HG03575 (cell line): ENCODE results near the gene ST8SIA2.

Source experiments
- ATAC-seq: cut with Tn5 transposase; IDR thresholded peaks from one replicate; pipeline ENCODE4 v1.9.1; 2021; ENCODE audit not compliant: unreplicated experiment, insufficient number of reproducible peaks, low FRiP score; ENCODE audit errors: extremely low read depth

ST8SIA2 gene, protein sequence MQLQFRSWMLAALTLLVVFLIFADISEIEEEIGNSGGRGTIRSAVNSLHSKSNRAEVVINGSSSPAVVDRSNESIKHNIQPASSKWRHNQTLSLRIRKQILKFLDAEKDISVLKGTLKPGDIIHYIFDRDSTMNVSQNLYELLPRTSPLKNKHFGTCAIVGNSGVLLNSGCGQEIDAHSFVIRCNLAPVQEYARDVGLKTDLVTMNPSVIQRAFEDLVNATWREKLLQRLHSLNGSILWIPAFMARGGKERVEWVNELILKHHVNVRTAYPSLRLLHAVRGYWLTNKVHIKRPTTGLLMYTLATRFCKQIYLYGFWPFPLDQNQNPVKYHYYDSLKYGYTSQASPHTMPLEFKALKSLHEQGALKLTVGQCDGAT

DNA sequence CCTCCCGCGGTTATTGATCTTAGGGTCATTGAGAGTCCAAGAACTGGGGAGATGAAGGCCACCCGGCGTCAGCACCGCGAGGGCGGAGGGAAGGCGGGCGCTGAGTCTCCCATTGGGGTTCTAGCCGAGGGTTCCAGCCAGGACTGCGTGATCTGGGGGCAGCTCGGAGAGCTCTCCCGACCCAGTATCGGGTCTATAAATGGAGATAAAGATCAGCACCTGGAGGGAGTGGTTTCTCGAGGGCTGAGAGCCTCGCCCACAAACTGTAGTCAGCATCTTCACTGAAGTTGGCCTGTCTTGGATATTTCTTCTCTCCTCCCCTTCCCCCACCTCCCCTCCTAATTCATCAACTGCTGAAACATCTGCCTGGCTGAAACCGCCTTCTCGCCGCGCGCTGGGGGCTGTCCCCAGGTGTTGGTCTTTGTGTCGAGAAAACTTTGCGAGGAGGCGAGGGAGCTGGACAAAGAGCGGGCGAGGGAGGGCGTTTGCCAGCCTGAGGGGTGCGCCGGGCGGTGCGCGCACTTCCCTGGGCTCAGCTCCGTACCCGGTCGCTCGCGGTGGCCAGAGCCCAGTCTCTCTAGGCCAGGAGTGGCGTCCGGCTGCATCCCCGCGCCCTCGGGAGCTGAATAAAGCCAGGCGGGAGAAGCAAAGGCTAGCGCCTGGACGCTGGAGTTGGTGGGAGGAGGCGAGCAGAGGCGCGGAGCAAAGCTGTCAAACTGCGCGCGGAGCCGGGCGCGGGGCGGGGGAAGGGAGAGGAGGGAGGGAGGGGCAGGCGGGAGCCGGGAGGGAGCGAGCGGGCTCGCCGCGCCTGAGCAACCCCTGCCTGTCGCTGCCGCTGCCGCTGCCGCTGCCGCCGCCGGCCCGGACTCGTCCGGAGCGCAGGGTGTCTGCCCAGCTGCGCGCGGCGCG lies at the start of gene ST8SIA2:
Gene ST8SIA2, plus strand, starts transcription at position 811 of the 909 bp plus-strand sequence. CDS start 184 bp downstream, outside the sequence.
- no peak for ATAC-seq

DNA sequence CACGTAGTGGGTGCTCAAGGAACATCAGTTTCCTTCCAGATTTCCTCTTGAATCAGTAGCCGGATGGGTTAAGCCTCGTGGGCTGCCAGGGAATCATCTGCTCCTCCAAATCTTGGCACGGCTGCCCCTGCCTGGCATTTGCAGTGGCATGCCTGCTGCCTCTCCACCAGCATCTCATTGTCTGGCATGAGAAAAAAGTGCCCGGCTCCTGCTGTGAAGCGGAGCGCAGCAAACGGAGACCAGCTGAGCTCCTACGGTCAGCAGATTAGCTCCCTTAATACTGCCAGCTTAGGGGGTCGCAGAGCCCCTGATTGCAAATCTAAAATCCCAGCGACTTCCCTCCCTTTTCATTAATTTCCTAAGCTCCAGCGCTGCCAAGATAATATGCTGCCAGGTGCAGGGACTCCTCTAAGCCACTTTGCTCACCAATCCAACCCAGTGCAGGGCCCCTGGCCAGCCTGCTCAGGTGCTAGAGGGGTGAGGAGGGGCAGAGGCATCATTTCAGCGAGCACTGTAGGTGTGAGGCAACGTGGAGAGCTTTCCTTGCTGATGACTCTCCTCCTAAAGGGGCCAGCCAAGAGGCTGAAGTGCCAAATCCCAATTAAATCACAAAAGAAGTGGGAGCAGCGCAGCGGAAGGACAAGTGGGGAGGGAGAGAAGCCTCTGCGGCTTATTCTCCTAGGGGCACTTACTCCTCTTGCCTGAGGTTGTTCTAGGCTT lies 49.6 kb upstream of the ST8SIA2 start:
- ATAC-seq: no peak

DNA sequence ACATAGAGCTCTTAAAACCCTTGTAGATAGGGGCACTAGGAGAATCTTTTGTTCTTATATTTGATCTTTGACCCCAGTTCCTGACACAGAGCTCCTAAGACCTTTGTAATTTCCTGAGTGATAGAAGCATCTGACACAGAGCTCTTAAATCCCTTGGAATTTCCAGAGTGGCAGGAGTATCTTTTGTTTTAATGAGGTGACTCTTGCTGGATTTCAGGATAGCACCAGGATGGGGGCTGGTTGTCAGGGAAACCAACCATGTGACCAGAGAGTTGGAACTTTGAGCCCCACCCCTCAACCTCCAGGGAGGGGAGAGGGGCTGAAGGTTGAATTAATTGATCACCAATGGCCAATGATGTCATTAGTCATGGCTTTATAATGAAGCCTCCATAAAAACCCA lies 47.6 kb upstream of the ST8SIA2 start:
- no peak for ATAC-seq

DNA sequence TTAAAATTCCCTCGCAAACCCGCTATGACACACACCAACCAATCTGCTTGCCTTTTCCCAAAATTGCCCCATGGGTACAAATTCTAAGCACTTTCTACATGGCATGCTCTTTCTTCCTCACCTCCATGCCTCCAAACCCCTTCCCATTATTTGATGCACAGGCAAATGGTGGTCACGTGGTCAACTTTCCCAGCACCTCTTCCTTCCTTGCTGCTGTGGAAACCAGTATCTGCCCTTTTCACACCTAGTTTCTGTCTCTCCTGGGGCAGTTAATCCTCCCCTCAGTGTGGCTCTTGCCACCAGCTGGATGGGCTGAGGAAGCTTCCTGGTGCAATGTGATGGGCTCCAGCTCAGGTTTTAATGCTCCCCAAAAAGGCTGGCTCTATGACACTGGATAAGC lies 38.4 kb upstream of the ST8SIA2 start:
- no peak for ATAC-seq

DNA sequence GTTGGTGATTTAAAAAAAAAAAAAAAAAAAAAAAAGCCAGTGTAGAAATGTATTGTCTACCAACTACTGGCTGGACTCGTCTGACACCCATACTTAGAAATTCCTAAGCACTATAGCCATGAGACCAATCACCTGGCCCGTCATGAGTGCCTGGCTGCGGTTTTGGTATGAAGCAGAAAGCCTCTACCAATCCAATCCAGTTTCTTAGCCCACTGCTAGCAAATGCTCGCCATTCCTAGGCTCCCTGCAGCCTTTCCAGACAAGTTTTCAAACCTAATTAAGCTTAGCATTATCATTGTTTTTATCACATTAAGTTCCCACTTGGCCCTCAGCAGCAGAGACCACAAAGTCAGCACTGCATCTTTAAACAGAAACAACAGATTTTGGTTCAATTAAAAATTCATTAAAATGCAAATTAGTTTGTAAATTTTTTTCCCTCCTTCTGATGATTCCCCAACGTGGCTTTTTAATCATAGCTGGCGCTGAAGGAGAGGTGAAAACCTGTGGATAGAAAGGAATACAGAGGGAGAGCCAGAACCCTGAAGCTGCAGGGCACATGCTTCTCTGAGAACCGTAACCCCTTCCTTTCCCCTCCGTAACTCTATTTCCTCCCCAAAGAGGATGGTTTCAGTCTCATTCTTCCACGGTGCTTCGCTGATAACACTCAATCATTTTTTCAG lies 32.2 kb upstream of the ST8SIA2 start:
- no peak for ATAC-seq

DNA sequence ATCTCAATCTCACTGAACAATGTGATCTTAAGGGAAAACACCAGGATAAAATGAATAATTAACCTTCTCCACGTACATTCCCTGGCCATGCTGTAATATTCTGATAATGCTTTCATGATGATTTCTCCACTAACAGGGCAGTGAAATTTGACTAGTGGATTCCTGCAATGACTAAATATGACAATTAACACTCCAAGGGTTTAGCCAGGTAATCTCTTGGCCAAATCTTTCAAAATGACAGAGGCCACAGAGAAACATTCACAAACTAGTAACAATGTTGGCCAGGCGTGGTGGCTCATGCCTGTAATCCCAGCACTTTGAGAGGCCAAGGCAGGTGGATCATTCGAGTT lies 31.7 kb upstream of the ST8SIA2 start:
- ATAC-seq: no peak

DNA sequence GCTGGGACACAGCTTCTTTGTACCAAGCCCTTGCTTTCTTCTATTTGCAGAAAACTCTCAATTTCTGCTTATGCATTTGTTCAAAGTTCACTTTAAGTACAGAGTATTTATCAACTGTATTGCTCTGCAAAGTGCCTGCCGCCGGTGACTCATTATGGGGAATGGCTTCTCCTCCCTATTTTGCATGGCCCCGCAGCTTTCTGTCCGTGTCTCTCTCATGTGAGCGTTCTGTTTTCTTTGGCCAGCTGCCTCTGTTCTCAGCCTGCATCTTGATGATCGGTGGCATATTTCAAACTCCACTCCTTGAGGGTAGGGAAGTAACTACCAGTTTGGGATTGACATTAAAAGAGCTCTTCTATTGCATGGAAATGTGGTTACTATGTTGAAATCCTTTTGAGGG lies 28.6 kb upstream of the ST8SIA2 start:
- no peak for ATAC-seq

DNA sequence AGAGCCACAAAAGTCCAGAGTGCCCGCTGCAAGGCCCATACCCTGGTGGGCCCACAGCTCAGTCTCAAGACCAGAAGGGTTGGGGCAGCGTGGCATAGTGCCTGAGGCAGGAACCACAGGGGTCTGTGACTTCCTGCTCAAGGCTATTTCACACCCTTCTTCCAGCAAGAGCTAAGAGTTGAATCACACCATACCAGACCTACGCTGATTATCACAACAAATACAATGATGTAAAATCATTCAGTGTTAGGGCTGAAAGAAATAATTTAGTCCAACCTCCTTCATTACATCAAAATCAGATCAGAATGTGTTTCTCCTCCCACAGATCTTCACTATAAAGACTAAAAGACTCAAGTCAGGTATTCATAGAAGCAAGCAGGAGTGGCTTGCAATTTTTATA lies 27.8 kb upstream of the ST8SIA2 start:
- no peak for ATAC-seq

DNA sequence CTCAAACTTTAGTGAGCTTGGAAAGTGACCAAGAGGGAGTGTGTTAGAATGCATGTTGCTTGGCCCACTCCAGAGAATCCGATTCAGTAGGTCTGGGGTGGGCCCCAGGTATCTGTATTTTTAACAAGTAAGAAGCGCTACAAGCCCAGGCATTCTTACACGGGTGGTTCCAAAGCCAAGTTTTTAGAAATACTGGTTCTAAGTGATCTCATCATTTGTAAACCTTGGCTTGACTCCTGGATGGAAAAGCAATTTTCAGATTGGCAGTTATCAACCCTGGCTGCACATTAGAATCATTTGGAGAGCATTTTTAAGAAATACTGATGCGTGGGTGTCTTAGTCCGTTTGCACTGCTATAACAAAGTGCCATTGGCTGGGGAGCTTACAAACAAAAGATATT lies 27.3 kb upstream of the ST8SIA2 start:
- ATAC-seq: no peak

DNA sequence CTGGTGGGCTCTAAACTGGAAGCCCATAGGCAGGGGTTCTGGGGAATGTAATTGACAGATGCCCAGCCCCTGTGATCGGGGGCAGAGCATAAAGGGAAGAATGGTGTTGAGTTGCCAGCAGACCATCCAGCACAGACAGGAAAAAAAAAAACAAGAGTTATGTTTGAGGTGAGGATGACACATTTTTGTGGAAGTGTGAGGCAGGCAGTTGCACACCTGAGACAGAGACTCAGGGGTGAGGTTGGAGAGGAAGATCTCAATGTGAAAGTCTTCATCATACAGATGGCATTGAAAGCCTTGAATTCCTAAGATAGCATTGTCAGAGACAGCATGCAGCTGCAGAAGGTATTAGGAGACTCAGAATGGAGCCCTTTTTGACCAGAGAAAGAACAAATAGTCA lies 18.6 kb upstream of the ST8SIA2 start:
- ATAC-seq: no peak

DNA sequence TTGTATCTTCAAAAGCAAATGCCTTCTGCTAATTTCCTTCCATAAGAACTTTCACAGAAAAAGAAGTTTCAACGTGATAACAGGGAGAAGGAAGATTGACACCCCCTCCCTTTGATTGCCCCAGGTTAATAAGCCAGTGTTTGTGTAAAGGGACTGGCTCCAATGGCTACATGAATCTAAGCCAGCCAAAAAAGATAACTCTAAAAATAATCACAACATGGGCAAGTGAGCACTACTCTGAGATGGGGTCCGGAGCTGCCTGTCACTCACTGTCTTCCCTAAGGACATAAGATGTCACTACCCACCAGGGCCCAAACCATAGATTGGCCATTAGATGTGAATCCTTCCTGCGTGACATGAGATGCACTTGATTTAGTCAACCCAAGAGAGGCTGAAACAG lies 17.6 kb upstream of the ST8SIA2 start:
- no peak for ATAC-seq

DNA sequence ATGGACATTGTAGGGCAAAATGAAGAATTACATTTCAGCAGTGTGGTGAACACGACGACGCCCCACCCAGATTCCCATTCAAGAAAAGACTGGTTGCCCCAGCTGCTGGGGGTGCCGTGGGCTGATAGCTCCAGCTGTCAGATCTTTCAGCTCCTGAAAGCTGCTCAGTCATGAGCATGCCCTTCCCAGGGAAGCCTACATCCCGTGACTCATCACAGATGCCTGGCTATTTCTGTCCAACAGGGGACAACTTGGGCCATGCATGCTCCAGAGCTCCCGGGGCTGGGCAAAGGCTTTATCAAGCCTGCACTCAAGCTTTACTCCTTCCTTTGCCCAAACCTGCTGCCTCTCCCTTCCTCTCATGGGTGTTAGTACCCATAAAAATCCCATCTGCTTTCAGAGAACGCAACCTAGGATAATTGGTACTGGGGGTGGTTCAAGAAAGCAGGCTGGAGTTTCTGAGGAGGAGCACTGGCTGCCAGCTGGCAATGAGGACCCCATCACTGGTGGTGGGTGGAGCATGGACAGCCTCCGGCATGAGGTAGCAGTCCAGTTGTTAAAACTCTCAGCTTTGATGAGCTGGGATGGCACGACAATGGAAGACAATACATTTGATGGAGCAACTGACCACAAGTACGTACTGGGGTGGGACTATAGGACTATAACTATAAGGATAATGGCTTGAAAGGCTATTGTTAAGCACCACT lies 16.4 kb upstream of the ST8SIA2 start:
- ATAC-seq: no peak

DNA sequence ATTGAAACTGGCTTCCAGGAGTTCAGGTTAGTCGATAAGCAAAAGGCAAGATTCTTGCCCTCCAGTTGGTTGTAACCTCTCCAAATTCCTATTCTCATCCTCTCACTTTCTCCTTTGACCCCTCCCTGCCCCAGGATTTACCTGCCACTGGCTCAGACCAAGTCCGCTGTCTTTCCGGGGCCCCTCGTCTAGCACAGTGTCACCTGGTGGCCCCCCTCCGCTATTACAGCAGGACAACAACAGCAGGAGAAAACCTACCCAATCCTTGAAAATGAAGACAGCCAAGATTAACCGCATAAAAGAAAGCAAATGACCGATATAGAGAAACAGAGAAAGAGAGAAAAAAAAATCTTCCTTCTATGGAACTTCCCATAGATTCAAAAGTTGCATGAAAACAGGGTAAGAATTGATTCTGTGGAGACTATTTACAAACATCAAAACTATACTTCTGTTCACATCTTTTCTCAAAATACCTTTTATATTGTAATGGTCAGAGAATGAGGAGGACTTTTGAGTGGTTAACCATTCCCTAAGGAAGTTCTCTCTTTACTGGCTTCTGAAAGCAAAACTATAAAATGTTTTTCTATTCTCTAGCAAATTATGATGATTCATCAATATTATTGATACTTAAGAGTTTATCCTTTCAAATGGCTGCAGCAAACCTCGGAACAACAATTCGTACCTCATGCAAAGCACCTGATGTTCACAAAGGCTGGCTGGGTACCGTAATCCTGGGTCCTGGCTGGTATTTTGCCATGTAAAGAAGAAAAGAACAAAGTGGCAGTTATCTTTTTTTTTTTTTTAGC lies 10.0 kb upstream of the ST8SIA2 start:
- no peak for ATAC-seq

DNA sequence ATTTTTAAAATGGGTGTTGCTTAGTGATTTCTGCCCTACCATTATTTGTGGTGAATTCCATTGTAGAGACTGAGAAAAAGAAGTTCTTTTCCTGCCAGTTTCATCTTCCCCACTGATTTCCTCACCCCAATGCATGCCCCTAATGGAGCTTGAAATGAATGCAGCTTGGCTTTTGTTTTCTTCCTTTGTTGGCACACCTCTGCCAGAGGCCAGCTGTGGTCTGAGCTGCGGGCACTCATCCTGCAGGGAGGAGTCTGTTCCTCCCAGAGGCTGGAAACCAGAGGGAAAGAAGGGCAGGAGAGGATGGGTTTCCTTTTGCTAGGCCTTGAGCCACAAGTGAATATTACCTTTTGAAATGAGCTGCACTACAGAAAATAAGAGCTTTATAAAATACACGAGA lies 9.3 kb upstream of the ST8SIA2 start:
- ATAC-seq: no peak

DNA sequence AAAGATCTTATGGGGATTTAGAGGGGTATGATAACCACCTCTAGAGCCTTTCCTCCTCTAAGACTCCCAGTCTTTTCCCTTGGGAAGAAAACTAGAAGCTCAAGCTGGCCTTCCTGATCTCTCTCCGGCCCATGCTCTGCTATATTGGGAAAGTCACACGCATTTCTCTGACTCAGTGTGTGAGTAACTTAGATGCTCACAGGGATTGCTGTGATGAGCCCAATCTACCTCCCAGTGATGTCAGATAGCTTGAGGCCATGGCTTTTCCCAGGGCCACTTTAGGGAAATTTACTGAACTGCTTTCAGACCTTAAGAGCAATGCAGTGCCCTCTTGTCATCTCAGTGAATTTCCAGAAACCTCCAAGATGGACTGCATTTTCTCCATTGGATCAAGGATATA lies 8.6 kb upstream of the ST8SIA2 start:
- no peak for ATAC-seq

DNA sequence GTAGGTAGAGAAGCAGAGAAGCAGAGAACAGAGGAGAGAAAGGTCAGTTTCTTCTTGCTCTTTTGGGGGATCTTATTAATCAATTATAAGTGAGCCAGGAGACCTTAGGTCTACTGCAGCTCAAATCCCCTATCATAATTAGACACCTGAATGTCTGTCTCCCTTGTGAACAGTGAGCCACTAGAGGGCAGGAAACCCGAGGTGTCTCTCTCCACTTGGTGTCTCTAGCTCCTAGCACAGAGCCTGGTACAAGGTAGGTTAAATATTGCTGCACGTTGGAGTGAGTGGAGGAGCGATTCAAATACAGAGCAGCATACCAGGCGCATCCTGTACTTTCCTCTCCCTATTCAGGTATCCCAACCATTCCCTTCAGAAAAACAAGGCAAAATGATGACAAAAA lies 2.0 kb upstream of the ST8SIA2 start:
- ATAC-seq: no peak

DNA sequence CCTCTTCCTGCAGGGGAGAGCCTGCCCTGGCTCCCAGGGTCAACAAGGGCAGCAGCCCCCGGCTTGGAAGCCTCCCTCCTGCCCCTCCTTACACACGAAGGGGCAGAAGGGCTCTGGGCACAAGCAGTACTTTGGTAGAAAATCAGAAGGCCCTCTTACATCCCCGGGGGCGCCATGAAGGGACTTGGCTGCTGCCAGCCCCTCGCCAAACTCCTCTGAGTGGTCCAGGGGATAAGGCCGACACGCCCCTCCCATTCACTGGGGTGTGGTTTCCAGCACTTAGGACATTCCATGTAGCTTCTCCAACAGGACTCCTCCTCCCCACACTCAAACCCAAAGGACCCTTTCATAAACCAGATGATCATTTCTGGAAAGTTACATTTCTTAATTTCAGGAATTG lies 1.2 kb upstream of the ST8SIA2 start:
- ATAC-seq: no peak

DNA sequence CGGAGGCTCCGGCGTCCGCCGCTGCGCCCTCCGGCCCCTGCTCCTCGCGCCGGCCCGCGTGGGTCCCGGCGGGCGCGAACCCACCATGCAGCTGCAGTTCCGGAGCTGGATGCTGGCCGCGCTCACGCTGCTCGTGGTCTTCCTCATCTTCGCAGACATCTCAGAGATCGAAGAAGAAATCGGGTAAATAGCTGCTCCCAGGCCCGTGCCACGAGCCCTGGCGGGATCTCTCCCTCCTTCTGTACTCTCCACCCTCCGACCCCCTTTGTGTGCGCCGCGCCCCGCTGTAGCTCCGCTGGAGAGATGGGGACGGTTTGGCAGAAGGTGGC lies 263 bp downstream of the ST8SIA2 start:
- no peak for ATAC-seq
